Keratinocyte (primary cell): ENCODE results near the gene PPP1R26. TPM values are rescaled to one million over a fixed set of nuclear protein-coding genes. Genes with fewer than 3 reads are reported as not detected.

ENCODE experiments used
- DNase-seq: peaks from one replicate; pipeline ENCODE4 v3.0.0-alpha.2; 2011; ENCODE audit warnings: low read depth, missing footprints, low spot score
- FAIRE-seq: peaks from 2 replicates; lab custom pipeline; 2011; peaks lifted over from hg19 to GRCh38; lab: Jason Lieb, UNC
- H2AFZ ChIP-seq: 2 replicates; pipeline ENCODE4 v1.6.0; 2012; ENCODE audit warnings: low read length, control low read depth, inconsistent platforms; ENCODE audit not compliant: control insufficient read depth
- H3K27ac ChIP-seq: 2 replicates; pipeline ENCODE4 v1.5.1; 2011; ENCODE audit warnings: low read length; ENCODE audit not compliant: control insufficient read depth, insufficient read depth
- H3K27me3 ChIP-seq: 3 replicates; pipeline ENCODE4 v1.6.0; 2011; ENCODE audit warnings: low read length; ENCODE audit not compliant: control insufficient read depth, insufficient read depth; ENCODE audit errors: extremely low read depth
- H3K36me3 ChIP-seq, 2 experiments: 2 replicates in 1 of 2; 3 replicates in 1 of 2; pipeline ENCODE4 v1.5.1; 2011; ENCODE audit warnings: low read length in 2 of 2, mild to moderate bottlenecking in 1 of 2; ENCODE audit not compliant: control insufficient read depth in 2 of 2, insufficient read depth in 2 of 2; ENCODE audit errors: extremely low read depth in 1 of 2
- H3K4me1 ChIP-seq: 3 replicates; pipeline ENCODE4 v1.5.1; 2011; ENCODE audit warnings: low read length; ENCODE audit not compliant: control insufficient read depth, insufficient read depth; ENCODE audit errors: extremely low read depth
- H3K4me2 ChIP-seq: 3 replicates; pipeline ENCODE4 v1.6.0; 2011; ENCODE audit warnings: low read depth, low read length; ENCODE audit not compliant: control insufficient read depth, insufficient read depth; ENCODE audit errors: extremely low read depth
- H3K4me3 ChIP-seq, 3 experiments: fragments of 200-600 bp in 1 of 3; sonication (generic) in 1 of 3; 2 replicates in 2 of 3; 3 replicates in 1 of 3; pipeline ENCODE4 v1.5.1; 2011 to 2016; ENCODE audit warnings: low read length in 3 of 3, mild to moderate bottlenecking in 3 of 3, control low read depth in 2 of 3, inconsistent platforms in 1 of 3, low read depth in 1 of 3, mixed read lengths in 1 of 3, mixed run types in 1 of 3, moderate library complexity in 1 of 3; ENCODE audit not compliant: control insufficient read depth in 2 of 3, insufficient read depth in 2 of 3; ENCODE audit errors: extremely low read depth in 1 of 3
- H3K79me2 ChIP-seq: 2 replicates; pipeline ENCODE4 v1.6.0; 2012; ENCODE audit warnings: low read length; ENCODE audit not compliant: control insufficient read depth, insufficient read depth
- H3K9ac ChIP-seq: 3 replicates; pipeline ENCODE4 v1.6.0; 2011; ENCODE audit warnings: low read length; ENCODE audit not compliant: control insufficient read depth, insufficient read depth; ENCODE audit errors: extremely low read depth
- H3K9me1 ChIP-seq: 3 replicates; pipeline ENCODE4 v1.6.0; 2011; ENCODE audit warnings: low read length; ENCODE audit not compliant: control insufficient read depth, insufficient read depth; ENCODE audit errors: extremely low read depth
- H3K9me3 ChIP-seq: 2 replicates; pipeline ENCODE4 v1.5.1; 2012; ENCODE audit warnings: low read depth, low read length; ENCODE audit not compliant: control insufficient read depth
- H4K20me1 ChIP-seq: 3 replicates; pipeline ENCODE4 v1.6.0; 2011; ENCODE audit warnings: low read length; ENCODE audit not compliant: control insufficient read depth, insufficient read depth; ENCODE audit errors: extremely low read depth
- CTCF ChIP-seq, 3 experiments: IDR thresholded peaks in 1 of 3; conservative IDR thresholded peaks in 1 of 3; optimal IDR thresholded peaks in 1 of 3; 2 replicates in 2 of 3; 3 replicates in 1 of 3; pipeline versions ENCODE3 to v1.5.1; 2011; ENCODE audit warnings: low read length in 3 of 3, mild to moderate bottlenecking in 3 of 3, moderate library complexity in 2 of 3, control low read depth in 1 of 3, inconsistent platforms in 1 of 3; ENCODE audit not compliant: insufficient read depth in 2 of 3; ENCODE audit errors: extremely low read depth in 1 of 3
- EZH2 ChIP-seq: IDR thresholded peaks from one replicate; pipeline ENCODE4 v1.6.1; 2012; ENCODE audit warnings: inconsistent platforms, mild to moderate bottlenecking, low read length, moderate library complexity
- dilution Hi-C: fragments of 300-500 bp; cut with MboI; formaldehyde crosslinking; loops from one replicate; pipeline ENCODE4 v1.7.0; 2020; ENCODE audit warnings: low sequenced_read_pairs; ENCODE audit not compliant: extremely low pct_ligation_motif_present
- polyA plus RNA-seq, 5 experiments: library from polyadenylated mRNA; depleted of rRNA in 3 of 5; stranded (reverse) in 3 of 5; stranded (forward) in 1 of 5; unstranded in 1 of 5; fragments of >200 nt; gene quantifications; 1 replicate in 1 of 5; 2 replicates in 3 of 5; 3 replicates in 1 of 5; pipeline versions ENCODE4 v1.2.1 to v1.2.3, GENCODE V29; 2011 to 2012; ENCODE audit warnings: missing spikeins in 2 of 5, low read depth in 1 of 5, low replicate concordance in 1 of 5

PPP1R26 gene
- polyA plus RNA-seq, 1 donor (not counting 4 experiments of a cell fraction or from before 2014, with no cell fraction given), result 4.3 TPM

- no peak overlapping the region for H2AFZ ChIP-seq
- no peak overlapping the region for H3K27ac ChIP-seq
- H3K27me3 ChIP-seq, result no peaks in the 10 kb centered on the region
- TF ChIP-seq EZH2, result no peak
- TF ChIP-seq CTCF (optimal IDR thresholded peaks at IDR 0.05 in 1 of 3, IDR thresholded peaks at IDR 0.05 in 1 of 3, conservative IDR thresholded peaks at IDR 0.05 in 1 of 3; ENCODE audit: extremely low read depth in 1 of 3, insufficient read depth in 2 of 3, low read length in 3 of 3), result no peak
- no peak overlapping the region for H3K4me2 ChIP-seq
- H3K9me1 ChIP-seq, result no peaks in the 10 kb centered on the region
- FAIRE-seq, result no peak
- no peaks in the 10 kb centered on the region for H4K20me1 ChIP-seq
- H3K9ac ChIP-seq, result no peak overlapping the region
- H3K4me1 ChIP-seq, result peaks cover 15% of the 10 kb centered on the region
- H3K36me3 ChIP-seq, result no peaks in the 10 kb centered on the region
- no peak for DNase-seq
- H3K9me3 ChIP-seq, result no peaks in the 10 kb centered on the region
- H3K4me3 ChIP-seq, result no peak overlapping the region
- H3K79me2 ChIP-seq, result no peaks in the 10 kb centered on the region
- dilution Hi-C loops, result no loop called here
Observed at GRCh38 chr9:135514342-135515082, 34.9 kb downstream of the PPP1R26 start.

- DNase-seq, result no peak
- H3K36me3 ChIP-seq, result no peaks in the 10 kb centered on the region
- no peak for FAIRE-seq
- no peak overlapping the region for H3K27ac ChIP-seq
- no peaks in the 10 kb centered on the region for H3K9me3 ChIP-seq
- H2AFZ ChIP-seq, result no peak overlapping the region
- dilution Hi-C loops, result no loop called here
- TF ChIP-seq EZH2, result no peak
- no peak for TF ChIP-seq CTCF (optimal IDR thresholded peaks at IDR 0.05 in 1 of 3, IDR thresholded peaks at IDR 0.05 in 1 of 3, conservative IDR thresholded peaks at IDR 0.05 in 1 of 3; ENCODE audit: extremely low read depth in 1 of 3, insufficient read depth in 2 of 3, low read length in 3 of 3)
- H3K4me2 ChIP-seq, result no peak overlapping the region
- peaks cover 15% of the 10 kb centered on the region for H3K4me1 ChIP-seq
- no peak overlapping the region for H3K4me3 ChIP-seq
- H3K9ac ChIP-seq, result no peak overlapping the region
- no peaks in the 10 kb centered on the region for H3K9me1 ChIP-seq
- H4K20me1 ChIP-seq, result no peaks in the 10 kb centered on the region
- H3K27me3 ChIP-seq, result no peaks in the 10 kb centered on the region
- no peaks in the 10 kb centered on the region for H3K79me2 ChIP-seq
Observed at GRCh38 chr9:135515083-135515951, 35.7 kb downstream of the PPP1R26 start.
